Thyroid gland (tissue), 4 donors: Measurements from ENCODE around the gene UROC1.

Experiments
- POLR2A ChIP-seq, 2 donors: fragments of 450-650 bp; IDR thresholded peaks; one replicate each; pipeline ENCODE4 v1.6.1; 2017; ENCODE audit warnings: antibody characterized with exemption in 2 of 2, mild to moderate bottlenecking in 2 of 2, moderate library complexity in 1 of 2
- TF ChIP-seq, protein P1 (sequence below), 6 experiments: fragments of 200-600 bp in 3 of 6; fragments of 450-650 bp in 3 of 6; sonication (generic) in 3 of 6; IDR thresholded peaks; one replicate each; pipeline ENCODE4 v1.5.1; 2016 to 2019; ENCODE audit warnings: antibody characterized with exemption in 6 of 6, mild to moderate bottlenecking in 2 of 6, inconsistent platforms in 1 of 6, moderate library complexity in 1 of 6

DNA sequence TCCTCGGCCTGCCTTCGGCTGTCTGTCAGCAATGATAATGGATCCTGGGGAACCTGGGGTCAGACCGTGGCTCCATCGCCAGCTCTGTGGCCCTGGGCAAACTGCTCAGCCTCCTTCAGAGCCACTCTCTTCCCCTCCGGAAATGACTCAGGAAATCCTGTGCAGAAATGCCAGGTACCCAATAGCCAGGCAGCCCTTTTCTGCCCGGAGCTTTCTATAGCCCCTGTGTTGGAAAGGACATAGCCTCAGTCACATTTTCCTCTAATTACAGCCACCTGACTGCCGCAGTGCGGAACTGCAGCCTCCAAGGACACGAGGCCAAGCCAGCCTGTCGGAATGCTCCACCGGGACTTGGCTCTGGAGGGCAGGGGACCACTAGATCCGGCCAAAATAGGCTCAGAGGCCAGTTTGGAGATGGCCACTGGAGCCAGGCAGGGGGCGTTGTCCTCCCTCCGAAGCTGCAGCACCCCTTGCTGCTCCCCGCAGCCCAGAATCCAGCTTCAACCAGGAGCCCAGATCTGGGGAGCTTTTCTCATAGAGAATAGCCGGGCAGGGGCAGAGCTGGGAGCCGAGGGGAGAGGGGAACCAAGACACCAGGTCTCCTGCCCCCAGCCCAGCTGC is 30.3 kb downstream of the UROC1 start:
- TF ChIP-seq POLR2A (IDR thresholded peaks at IDR 0.05) = no peak
- TF ChIP-seq, protein P1, sequence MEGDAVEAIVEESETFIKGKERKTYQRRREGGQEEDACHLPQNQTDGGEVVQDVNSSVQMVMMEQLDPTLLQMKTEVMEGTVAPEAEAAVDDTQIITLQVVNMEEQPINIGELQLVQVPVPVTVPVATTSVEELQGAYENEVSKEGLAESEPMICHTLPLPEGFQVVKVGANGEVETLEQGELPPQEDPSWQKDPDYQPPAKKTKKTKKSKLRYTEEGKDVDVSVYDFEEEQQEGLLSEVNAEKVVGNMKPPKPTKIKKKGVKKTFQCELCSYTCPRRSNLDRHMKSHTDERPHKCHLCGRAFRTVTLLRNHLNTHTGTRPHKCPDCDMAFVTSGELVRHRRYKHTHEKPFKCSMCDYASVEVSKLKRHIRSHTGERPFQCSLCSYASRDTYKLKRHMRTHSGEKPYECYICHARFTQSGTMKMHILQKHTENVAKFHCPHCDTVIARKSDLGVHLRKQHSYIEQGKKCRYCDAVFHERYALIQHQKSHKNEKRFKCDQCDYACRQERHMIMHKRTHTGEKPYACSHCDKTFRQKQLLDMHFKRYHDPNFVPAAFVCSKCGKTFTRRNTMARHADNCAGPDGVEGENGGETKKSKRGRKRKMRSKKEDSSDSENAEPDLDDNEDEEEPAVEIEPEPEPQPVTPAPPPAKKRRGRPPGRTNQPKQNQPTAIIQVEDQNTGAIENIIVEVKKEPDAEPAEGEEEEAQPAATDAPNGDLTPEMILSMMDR (IDR thresholded peaks at IDR 0.05) = no peak
